OCI-LY1 (cell line): Measurements from ENCODE around the gene SORBS2.

Experiments used
- H2AFZ ChIP-seq: fragments of 200-600 bp; sonication (generic), shearing (Covaris generic); 2 replicates; pipeline ENCODE4 v1.6.0; 2014; ENCODE audit warnings: antibody characterized with exemption, mild to moderate bottlenecking, low read length
- H3F3A ChIP-seq: fragments of 200-600 bp; sonication (generic), shearing (Covaris generic); 2 replicates; pipeline ENCODE4 v1.6.0; 2014; ENCODE audit warnings: mild to moderate bottlenecking, antibody characterized with exemption, low read length, moderate library complexity; ENCODE audit not compliant: insufficient read depth
- H3K27ac ChIP-seq: fragments of 200-600 bp; sonication (generic); 2 replicates; pipeline ENCODE4 v1.5.1; 2014; ENCODE audit warnings: low read length, mixed run types, mild to moderate bottlenecking, low read depth; ENCODE audit not compliant: poor library complexity, severe bottlenecking
- H3K27me3 ChIP-seq: fragments of 200-600 bp; sonication (generic); 2 replicates; pipeline ENCODE4 v1.6.0; 2014; ENCODE audit warnings: antibody characterized with exemption, mild to moderate bottlenecking, low read length, moderate library complexity; ENCODE audit not compliant: insufficient read depth
- H3K36me3 ChIP-seq: fragments of 200-600 bp; sonication (generic); 2 replicates; pipeline ENCODE4 v1.6.1; 2014; ENCODE audit warnings: mild to moderate bottlenecking, antibody characterized with exemption, low read length, moderate library complexity, mixed read lengths; ENCODE audit not compliant: insufficient read depth
- H3K4me1 ChIP-seq: fragments of 200-600 bp; sonication (generic); 2 replicates; pipeline ENCODE4 v1.5.1; 2014; ENCODE audit warnings: mild to moderate bottlenecking, low read length, moderate library complexity; ENCODE audit not compliant: insufficient read depth, severe bottlenecking
- H3K4me2 ChIP-seq: fragments of 200-600 bp; sonication (generic), shearing (Covaris generic); 2 replicates; pipeline ENCODE4 v1.6.1; 2014; ENCODE audit warnings: low read length
- H3K4me3 ChIP-seq: fragments of 200-600 bp; sonication (generic); 2 replicates; pipeline ENCODE4 v1.5.1; 2014; ENCODE audit warnings: low read length, low read depth, mild to moderate bottlenecking, mixed read lengths; ENCODE audit not compliant: poor library complexity, severe bottlenecking
- H3K79me2 ChIP-seq: fragments of 200-600 bp; shearing (Covaris generic); 2 replicates; pipeline ENCODE4 v1.6.1; 2016; ENCODE audit warnings: mixed run types, low read length, mixed read lengths; ENCODE audit not compliant: insufficient read depth
- H3K9ac ChIP-seq: fragments of 200-600 bp; sonication (generic), shearing (Covaris generic); 2 replicates; pipeline ENCODE4 v1.6.1; 2014; ENCODE audit warnings: mild to moderate bottlenecking, low read length, mixed read lengths
- H3K9me2 ChIP-seq: fragments of 200-600 bp; sonication (generic), shearing (Covaris generic); 2 replicates; pipeline ENCODE4 v1.6.1; 2014; ENCODE audit warnings: low read depth, mild to moderate bottlenecking, low read length, mixed read lengths
- H3K9me3 ChIP-seq: fragments of 200-600 bp; shearing (Covaris generic); 2 replicates; pipeline ENCODE4 v1.6.1; 2014; ENCODE audit warnings: low read length, mixed read lengths
- H4K20me1 ChIP-seq: fragments of 200-600 bp; sonication (generic), shearing (Covaris generic); 2 replicates; pipeline ENCODE4 v1.6.0; 2016; ENCODE audit warnings: mild to moderate bottlenecking, low read length; ENCODE audit not compliant: insufficient read depth
- CTCF ChIP-seq: fragments of 200-600 bp; sonication (generic), shearing (Covaris generic); IDR thresholded peaks from 2 replicates; pipeline ENCODE4 v1.5.1; 2017; ENCODE audit warnings: mild to moderate bottlenecking, antibody characterized with exemption, low read length, moderate library complexity, mixed read lengths
- EZH2 ChIP-seq: fragments of 200-600 bp; sonication (generic), shearing (Covaris generic); IDR thresholded peaks from 2 replicates; pipeline ENCODE4 v1.8.0; 2017; ENCODE audit warnings: borderline replicate concordance, mixed run types, mild to moderate bottlenecking, antibody characterized with exemption, low read length, moderate library complexity, mixed read lengths

SORBS2 gene

DNA sequence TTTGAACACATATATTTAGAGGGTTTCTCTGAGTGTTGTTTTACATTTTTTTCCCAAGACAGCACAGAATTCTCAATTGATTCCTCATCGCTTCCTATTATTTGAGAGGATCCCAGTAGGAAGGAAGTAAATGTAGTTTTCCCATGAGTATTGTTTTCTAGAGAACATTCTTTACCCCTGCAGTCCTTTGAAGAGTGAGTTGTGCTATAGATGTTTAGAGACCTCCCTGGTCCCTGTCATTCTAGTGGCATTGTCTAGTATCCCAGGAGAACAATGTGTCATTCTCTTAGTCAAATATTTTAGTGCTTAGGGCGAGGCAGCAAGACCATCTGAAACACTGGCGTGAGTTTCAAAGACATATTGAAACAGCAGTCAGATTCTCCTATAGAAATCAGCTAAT is 32.5 kb downstream of the SORBS2 start:
- Histone ChIP-seq H3K27ac (peak overlapping the region; percentile 13), H3K36me3 (peaks cover 3% of the 10 kb centered on the region; the same call in 1 of the 2 replicates), H3K79me2 (no peaks in the 10 kb centered on the region), H3K4me3 (no peak overlapping the region), H3K4me2 (no peak overlapping the region), H3F3A (no peaks in the 10 kb centered on the region; the same call in 1 of the 2 replicates), H2AFZ (no peak overlapping the region), H3K27me3 (no peaks in the 10 kb centered on the region), H3K9ac (no peak overlapping the region), H3K9me3 (no peaks in the 10 kb centered on the region), H4K20me1 (no peaks in the 10 kb centered on the region), H3K9me2 (no peaks in the 10 kb centered on the region), H3K4me1 (peaks cover 38% of the 10 kb centered on the region)
- no peak for TF ChIP-seq EZH2

- Histone ChIP-seq H3K9ac (no peak overlapping the region), H3K27me3 (no peaks in the 10 kb centered on the region), H3K9me3 (no peaks in the 10 kb centered on the region), H3K4me2 (no peak overlapping the region), H3K9me2 (no peaks in the 10 kb centered on the region), H3K4me1 (peaks cover 46% of the 10 kb centered on the region), H3K79me2 (no peaks in the 10 kb centered on the region), H3K27ac (peak overlapping the region; percentile 13), H3K36me3 (0 out of 2 replicates have a peak, but pooled peaks cover 2% of the 10 kb centered on the region), H3K4me3 (no peak overlapping the region), H4K20me1 (no peaks in the 10 kb centered on the region), H2AFZ (no peak overlapping the region), H3F3A (no peaks in the 10 kb centered on the region; the same call in 1 of the 2 replicates)
- no peak for TF ChIP-seq EZH2
- no peak for TF ChIP-seq CTCF
These were observed 33.7 kb downstream of the SORBS2 start for GRCh38 chr4:185778307-185778706.

DNA sequence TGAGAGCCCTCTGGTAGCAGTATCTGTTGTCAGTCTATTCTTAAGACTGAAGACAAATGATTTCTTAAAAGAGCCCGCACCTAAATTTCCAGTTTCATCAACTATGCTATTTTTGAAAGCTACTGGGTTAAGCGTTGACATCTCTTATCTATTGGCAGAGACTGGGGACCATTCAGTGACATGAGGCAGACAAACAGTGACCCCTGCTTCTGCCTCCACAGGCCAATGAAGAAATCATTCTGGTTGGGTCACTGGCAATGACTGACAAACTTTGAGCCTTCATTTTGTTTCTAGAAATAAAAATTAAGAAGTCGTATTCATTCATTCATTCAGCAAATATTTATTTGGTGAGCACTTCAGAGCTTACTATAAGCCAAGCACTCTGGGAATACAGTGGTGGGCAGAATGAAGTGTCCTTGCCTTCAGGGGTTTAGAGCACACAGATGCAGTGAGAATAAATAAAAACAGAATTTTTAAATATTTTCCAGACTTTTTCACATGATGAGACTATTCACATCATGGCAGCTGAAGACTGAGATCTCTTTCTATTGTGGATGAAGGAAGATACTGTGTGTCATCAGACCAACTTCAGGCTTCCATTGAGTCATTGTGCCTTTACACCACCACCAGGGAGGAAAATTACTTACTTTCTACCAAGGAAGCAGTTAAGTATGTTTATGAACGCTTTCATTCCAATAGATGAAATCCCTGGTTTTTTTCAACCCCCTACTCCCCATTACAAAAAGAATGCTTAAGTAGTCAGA is 36.0 kb downstream of the SORBS2 start:
- Histone ChIP-seq H4K20me1 (no peaks in the 10 kb centered on the region), H3K27me3 (no peaks in the 10 kb centered on the region), H3K9me2 (no peaks in the 10 kb centered on the region), H3K36me3 (peaks cover 22% of the 10 kb centered on the region), H3K4me2 (peak overlapping the region; percentile 75), H3K4me1 (peaks cover 58% of the 10 kb centered on the region), H3K9me3 (no peaks in the 10 kb centered on the region), H3K9ac (peak overlapping the region; percentile 56), H3F3A (no peaks in the 10 kb centered on the region; the same call in 1 of the 2 replicates), H3K79me2 (no peaks in the 10 kb centered on the region), H3K4me3 (peak overlapping the region; percentile 50), H3K27ac (peak overlapping the region; percentile 81), H2AFZ (no peak overlapping the region)
- TF ChIP-seq EZH2 = no peak
- TF ChIP-seq CTCF = no peak
